ENCODE measurements around the gene DYNC1I1. TPM values are rescaled to one million over a fixed set of nuclear protein-coding genes. Genes with fewer than 3 reads are reported as not detected.

DYNC1I1 gene
- total and polyA plus RNA-seq, 2 experiments from 2014 or later: 20.6 to 24.4 TPM

DNA sequence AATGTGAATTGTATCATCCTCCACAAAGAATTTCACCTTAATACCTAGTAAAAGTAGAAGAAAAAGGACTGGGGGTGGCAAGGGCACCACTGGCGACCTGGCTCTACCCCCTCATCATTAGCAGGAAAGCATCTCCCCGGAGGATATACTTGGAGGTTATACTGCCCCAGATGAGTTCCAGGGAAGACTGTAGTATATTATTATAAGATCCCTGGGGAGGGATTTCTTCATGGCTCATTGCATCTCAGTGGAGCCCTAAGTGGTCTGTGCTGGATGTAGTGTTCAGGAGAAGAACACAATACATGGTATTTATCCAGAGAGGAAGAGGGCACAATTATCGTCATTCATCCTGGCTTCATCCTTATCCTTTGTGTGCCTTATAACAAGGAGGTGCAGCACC lies 14.2 kb upstream of the DYNC1I1 start:
- TF ChIP-seq, protein P1, sequence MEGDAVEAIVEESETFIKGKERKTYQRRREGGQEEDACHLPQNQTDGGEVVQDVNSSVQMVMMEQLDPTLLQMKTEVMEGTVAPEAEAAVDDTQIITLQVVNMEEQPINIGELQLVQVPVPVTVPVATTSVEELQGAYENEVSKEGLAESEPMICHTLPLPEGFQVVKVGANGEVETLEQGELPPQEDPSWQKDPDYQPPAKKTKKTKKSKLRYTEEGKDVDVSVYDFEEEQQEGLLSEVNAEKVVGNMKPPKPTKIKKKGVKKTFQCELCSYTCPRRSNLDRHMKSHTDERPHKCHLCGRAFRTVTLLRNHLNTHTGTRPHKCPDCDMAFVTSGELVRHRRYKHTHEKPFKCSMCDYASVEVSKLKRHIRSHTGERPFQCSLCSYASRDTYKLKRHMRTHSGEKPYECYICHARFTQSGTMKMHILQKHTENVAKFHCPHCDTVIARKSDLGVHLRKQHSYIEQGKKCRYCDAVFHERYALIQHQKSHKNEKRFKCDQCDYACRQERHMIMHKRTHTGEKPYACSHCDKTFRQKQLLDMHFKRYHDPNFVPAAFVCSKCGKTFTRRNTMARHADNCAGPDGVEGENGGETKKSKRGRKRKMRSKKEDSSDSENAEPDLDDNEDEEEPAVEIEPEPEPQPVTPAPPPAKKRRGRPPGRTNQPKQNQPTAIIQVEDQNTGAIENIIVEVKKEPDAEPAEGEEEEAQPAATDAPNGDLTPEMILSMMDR (IDR thresholded peaks at IDR 0.05; ENCODE audit: low read depth, low read length): no peak
- H3K27ac ChIP-seq: no peak overlapping the region
- no peaks in the 10 kb centered on the region for H3K27me3 ChIP-seq
- no peak for DNase-seq (ENCODE audit: low read depth in 1 of 2, low spot score in 1 of 2)
- H3K36me3 ChIP-seq: no peaks in the 10 kb centered on the region
- no peaks in the 10 kb centered on the region for H3K9me3 ChIP-seq (ENCODE audit: low read depth)
- no peaks in the 10 kb centered on the region for H3K4me1 ChIP-seq (ENCODE audit: low read depth)
- no peak overlapping the region for H3K4me3 ChIP-seq

DNA sequence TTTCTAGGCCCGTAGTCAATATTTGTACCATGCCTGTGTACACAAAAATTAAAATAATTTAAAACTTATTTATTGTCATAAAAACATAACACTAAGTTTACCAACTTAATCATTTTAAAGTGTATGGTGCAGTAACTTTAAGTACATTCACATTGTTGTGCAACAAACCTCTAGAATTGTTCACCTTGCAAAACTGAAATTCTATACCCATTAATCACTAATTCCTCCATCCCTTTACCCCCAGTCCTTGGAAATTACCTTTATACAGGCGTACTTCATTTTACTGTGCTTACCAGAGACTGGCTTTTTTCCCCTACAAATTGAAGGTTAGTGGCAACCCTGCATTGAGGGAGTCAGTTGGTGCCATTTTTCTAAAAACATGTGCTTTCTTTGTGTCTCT lies 6.3 kb upstream of the DYNC1I1 start:
- Histone ChIP-seq H3K4me3 (no peak overlapping the region), H3K4me1 (ENCODE audit: low read depth) (no peaks in the 10 kb centered on the region), H3K9me3 (ENCODE audit: low read depth) (no peaks in the 10 kb centered on the region), H3K27me3 (no peaks in the 10 kb centered on the region), H3K27ac (no peak overlapping the region), H3K36me3 (no peaks in the 10 kb centered on the region)
- TF ChIP-seq, protein P1 (IDR thresholded peaks at IDR 0.05; ENCODE audit: low read depth, low read length): no peak
- no peak for DNase-seq (ENCODE audit: low read depth in 1 of 2, low spot score in 1 of 2)

DNA sequence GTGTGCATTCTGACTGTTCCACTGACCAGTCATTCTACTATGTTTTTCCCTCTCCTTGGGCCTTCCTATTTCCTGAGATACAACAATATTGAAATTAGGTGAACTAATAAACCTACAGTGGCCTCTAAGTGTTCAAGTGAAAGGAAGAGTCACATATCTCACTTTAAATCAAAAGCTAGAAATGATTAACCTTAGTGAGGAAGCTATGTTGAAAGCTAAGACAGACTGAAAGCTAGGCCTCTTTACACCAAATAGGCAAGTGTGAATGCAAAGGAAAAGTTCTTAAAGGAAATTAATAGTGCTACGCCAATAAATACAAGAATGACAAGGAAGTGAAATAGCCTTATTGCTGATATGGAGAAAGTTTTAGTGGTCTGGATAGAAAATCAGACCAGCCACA lies 5.7 kb upstream of the DYNC1I1 start:
- H3K4me1 ChIP-seq (ENCODE audit: low read depth): no peaks in the 10 kb centered on the region
- no peaks in the 10 kb centered on the region for H3K27me3 ChIP-seq
- no peaks in the 10 kb centered on the region for H3K36me3 ChIP-seq
- H3K27ac ChIP-seq: no peak overlapping the region
- no peak for DNase-seq (ENCODE audit: low read depth in 1 of 2, low spot score in 1 of 2)
- no peak overlapping the region for H3K4me3 ChIP-seq
- H3K9me3 ChIP-seq (ENCODE audit: low read depth): no peaks in the 10 kb centered on the region
- TF ChIP-seq, protein P1 (IDR thresholded peaks at IDR 0.05; ENCODE audit: low read depth, low read length): no peak

DNA sequence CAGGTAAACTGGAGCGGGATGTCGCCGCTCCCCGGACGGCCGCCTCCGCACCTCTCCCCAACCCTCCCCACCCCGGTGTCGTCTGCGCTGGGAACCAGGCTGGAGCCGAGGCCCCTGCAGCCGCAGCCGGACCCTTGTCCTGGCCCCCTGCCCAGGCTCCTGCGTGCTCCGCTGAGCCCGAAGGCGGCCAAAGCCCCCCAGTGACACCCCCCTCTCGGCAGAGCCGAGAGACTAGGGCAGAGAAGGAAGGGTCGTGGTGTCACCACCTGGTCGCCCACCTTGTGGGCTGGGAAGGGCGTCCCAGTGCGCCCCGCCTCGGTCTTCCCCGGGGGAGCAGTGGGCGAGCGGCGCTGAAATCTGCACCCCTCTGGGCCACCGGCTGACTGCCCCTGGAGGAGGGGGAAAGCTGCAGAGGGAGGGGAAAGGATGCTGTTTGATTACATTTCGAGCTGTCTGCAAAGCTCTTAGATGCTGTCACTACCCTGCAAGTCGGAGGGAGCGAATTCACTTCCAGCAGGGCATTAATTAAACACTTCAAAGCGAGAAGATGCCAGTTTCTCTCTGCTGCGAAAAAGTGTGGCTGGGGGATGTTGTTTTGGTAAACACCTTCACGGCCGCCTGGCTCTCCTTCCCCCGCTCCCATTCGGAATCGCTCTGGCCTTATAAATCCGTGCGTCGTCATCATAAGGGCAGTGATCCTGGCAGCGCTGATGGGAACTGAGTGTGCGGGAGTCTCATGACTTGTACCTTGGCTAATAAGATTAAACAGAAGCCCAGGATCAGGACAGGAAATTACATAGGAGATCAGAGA lies 622 bp downstream of the DYNC1I1 start:
- Histone ChIP-seq H3K36me3 (no peaks in the 10 kb centered on the region), H3K27ac (peak overlapping the region; percentile 62), H3K4me1 (ENCODE audit: low read depth) (peaks cover 19% of the 10 kb centered on the region), H3K4me3 (peak overlapping the region; percentile 87), H3K9me3 (ENCODE audit: low read depth) (no peaks in the 10 kb centered on the region), H3K27me3 (no peaks in the 10 kb centered on the region)
- DNase-seq (ENCODE audit: low read depth in 1 of 2, low spot score in 1 of 2): peak; percentile 28 to 32
- TF ChIP-seq, protein P1 (IDR thresholded peaks at IDR 0.05; ENCODE audit: low read depth, low read length): no peak

DNA sequence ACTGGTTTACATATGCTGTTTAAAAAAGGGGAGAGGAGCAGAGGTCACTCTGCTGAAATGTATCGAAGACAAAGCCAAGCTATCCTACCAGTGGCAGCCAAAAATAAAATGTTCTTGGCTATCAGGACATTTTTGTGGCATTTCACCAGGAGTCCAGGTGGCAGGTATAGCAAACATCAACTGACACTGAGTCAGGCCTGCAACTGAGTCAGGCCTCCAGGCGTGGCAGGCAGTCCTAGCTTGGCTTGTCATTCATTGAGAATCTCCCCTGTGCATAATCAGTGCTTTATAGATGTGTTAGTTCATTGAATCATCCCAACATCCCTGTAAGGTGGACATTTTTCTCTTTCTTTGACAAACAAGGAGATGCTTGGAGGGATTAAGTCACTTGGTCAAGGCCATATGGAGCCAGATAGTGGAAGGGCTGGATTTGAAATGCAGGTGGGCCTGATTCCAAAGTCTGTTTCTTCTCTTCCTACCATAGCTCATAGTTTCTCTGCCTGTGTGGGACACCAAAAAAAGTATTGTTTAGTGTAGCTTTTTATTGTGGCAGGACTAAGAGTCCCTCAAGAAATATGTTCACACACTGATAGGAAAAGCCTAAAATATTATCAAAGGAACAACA lies 4.3 kb downstream of the DYNC1I1 start:
- Histone ChIP-seq H3K4me1 (ENCODE audit: low read depth) (peaks cover 31% of the 10 kb centered on the region), H3K27me3 (no peaks in the 10 kb centered on the region), H3K9me3 (ENCODE audit: low read depth) (no peaks in the 10 kb centered on the region), H3K4me3 (no peak overlapping the region), H3K27ac (no peak overlapping the region), H3K36me3 (no peaks in the 10 kb centered on the region)
- no peak for DNase-seq (ENCODE audit: low read depth in 1 of 2, low spot score in 1 of 2)
- TF ChIP-seq, protein P1 (IDR thresholded peaks at IDR 0.05; ENCODE audit: low read depth, low read length): no peak
